Osteoblast (primary cell): ENCODE data around the gene UBR3. TPM values are rescaled to one million over a fixed set of nuclear protein-coding genes. Genes with fewer than 3 reads are reported as not detected.
A peak's percentile ranks its signal among the peaks of the same experiment; 100 is the strongest.

Experiments used
- DNase-seq: peaks from one replicate; pipeline ENCODE4 v3.0.0; 2011; ENCODE audit warnings: low spot score, mixed read lengths; ENCODE audit not compliant: insufficient read length; ENCODE audit errors: missing footprints
- H2AFZ ChIP-seq: 2 replicates; pipeline ENCODE4 v1.6.0; 2011; ENCODE audit warnings: mild to moderate bottlenecking, low read length
- H3K27ac ChIP-seq: 2 replicates; pipeline ENCODE4 v1.5.1; 2011; ENCODE audit warnings: mild to moderate bottlenecking, low read depth, low read length, moderate library complexity
- H3K27me3 ChIP-seq: 2 replicates; pipeline ENCODE4 v1.6.0; 2012; ENCODE audit warnings: mild to moderate bottlenecking, control low read depth, inconsistent platforms, low read length, moderate library complexity; ENCODE audit not compliant: insufficient read depth
- H3K36me3 ChIP-seq: 2 replicates; pipeline ENCODE4 v1.5.1; 2011; ENCODE audit warnings: mild to moderate bottlenecking, low read length, control low read depth, moderate library complexity; ENCODE audit not compliant: insufficient read depth
- H3K4me1 ChIP-seq: 2 replicates; pipeline ENCODE4 v1.5.1; 2011; ENCODE audit warnings: mild to moderate bottlenecking, low read length, control low read depth, moderate library complexity; ENCODE audit not compliant: insufficient read depth
- H3K4me2 ChIP-seq: 2 replicates; pipeline ENCODE4 v1.6.0; 2011; ENCODE audit warnings: mild to moderate bottlenecking, low read length; ENCODE audit not compliant: insufficient read depth
- H3K4me3 ChIP-seq: fragments of 200-600 bp; sonication (generic); 3 replicates; pipeline ENCODE4 v1.5.1; 2012; ENCODE audit warnings: mild to moderate bottlenecking, low read length, inconsistent platforms; ENCODE audit not compliant: insufficient read depth
- H3K79me2 ChIP-seq: 2 replicates; pipeline ENCODE4 v1.6.0; 2012; ENCODE audit warnings: mild to moderate bottlenecking, low read length, control low read depth, inconsistent platforms; ENCODE audit not compliant: insufficient read depth
- H3K9me3 ChIP-seq: 2 replicates; pipeline ENCODE4 v1.5.1; 2011; ENCODE audit warnings: low read depth, low read length, control low read depth
- H4K20me1 ChIP-seq: 2 replicates; pipeline ENCODE4 v1.6.0; 2012; ENCODE audit warnings: mild to moderate bottlenecking, low read length, control low read depth; ENCODE audit not compliant: insufficient read depth
- total RNA-seq: library from RNA; depleted of rRNA; stranded (reverse); fragments of >200 nt; gene quantifications from 2 replicates; pipeline ENCODE4 v1.2.3, GENCODE V29; 2012
- TF ChIP-seq, protein P1 (sequence below): IDR thresholded peaks from 2 replicates; pipeline ENCODE4 v1.5.1; 2011; ENCODE audit warnings: mild to moderate bottlenecking, low read depth, low read length, moderate library complexity; ENCODE audit errors: extremely low read depth

The UBR3 gene
- total RNA-seq, 1 donor: 42.7 TPM

DNA sequence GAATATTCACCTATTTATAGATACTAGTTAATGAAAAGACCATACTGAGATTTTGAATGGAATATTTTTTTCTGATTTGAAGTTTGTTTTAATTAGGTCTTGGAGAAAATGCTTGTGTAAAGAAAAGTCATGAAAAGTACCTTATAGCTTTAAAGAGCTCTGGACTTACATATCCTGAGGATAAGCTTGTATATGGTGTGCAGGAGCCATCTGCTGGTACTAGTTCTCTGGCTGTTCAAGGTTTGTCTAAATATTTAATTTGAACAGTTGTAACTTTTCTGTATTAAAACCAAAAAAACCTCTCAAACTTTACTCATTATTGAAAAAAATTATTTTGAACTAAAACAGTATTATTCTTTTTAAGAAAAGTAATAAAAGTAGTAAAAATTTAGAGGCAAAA lies 50.1 kb downstream of the UBR3 start:
- no peaks in the 10 kb centered on the region for H3K9me3 ChIP-seq
- H3K4me1 ChIP-seq: no peaks in the 10 kb centered on the region
- no peak overlapping the region for H3K4me3 ChIP-seq
- no peak overlapping the region for H3K4me2 ChIP-seq
- H4K20me1 ChIP-seq: no peaks in the 10 kb centered on the region
- peaks cover 6% of the 10 kb centered on the region for H3K79me2 ChIP-seq
- no peaks in the 10 kb centered on the region for H3K27me3 ChIP-seq
- H2AFZ ChIP-seq: no peak overlapping the region
- peaks cover 10% of the 10 kb centered on the region for H3K36me3 ChIP-seq
- no peak overlapping the region for H3K27ac ChIP-seq
- DNase-seq: no peak
- TF ChIP-seq, protein P1, sequence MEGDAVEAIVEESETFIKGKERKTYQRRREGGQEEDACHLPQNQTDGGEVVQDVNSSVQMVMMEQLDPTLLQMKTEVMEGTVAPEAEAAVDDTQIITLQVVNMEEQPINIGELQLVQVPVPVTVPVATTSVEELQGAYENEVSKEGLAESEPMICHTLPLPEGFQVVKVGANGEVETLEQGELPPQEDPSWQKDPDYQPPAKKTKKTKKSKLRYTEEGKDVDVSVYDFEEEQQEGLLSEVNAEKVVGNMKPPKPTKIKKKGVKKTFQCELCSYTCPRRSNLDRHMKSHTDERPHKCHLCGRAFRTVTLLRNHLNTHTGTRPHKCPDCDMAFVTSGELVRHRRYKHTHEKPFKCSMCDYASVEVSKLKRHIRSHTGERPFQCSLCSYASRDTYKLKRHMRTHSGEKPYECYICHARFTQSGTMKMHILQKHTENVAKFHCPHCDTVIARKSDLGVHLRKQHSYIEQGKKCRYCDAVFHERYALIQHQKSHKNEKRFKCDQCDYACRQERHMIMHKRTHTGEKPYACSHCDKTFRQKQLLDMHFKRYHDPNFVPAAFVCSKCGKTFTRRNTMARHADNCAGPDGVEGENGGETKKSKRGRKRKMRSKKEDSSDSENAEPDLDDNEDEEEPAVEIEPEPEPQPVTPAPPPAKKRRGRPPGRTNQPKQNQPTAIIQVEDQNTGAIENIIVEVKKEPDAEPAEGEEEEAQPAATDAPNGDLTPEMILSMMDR: peak; percentile 36

DNA sequence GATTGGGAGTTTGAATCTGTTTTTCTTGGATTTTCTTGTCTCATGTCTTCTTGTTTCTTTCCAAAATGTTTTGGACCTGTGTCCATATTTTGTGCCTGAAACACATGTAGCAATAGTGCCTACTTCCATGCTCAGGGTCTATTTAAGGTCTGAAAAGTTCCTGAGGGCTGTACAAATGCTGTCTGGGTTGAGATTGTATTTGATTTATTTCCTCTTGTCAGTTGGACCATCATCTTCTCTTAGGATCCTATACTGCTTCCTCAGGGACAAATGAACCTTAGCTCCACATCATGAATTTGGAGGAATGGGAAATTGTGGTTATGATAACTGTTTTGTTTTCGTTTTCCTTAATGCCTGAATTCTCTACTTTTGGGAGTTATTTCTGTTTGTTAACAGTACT lies 59.9 kb downstream of the UBR3 start:
- DNase-seq: no peak
- Histone ChIP-seq H3K36me3 (peaks cover 4% of the 10 kb centered on the region), H3K9me3 (no peaks in the 10 kb centered on the region), H3K4me1 (peaks cover 3% of the 10 kb centered on the region), H3K4me2 (no peak overlapping the region), H3K27me3 (no peaks in the 10 kb centered on the region), H4K20me1 (peaks cover 2% of the 10 kb centered on the region), H3K4me3 (no peak overlapping the region), H3K79me2 (peaks cover 13% of the 10 kb centered on the region), H3K27ac (no peak overlapping the region), H2AFZ (no peak overlapping the region)
- TF ChIP-seq, protein P1: no peak

DNA sequence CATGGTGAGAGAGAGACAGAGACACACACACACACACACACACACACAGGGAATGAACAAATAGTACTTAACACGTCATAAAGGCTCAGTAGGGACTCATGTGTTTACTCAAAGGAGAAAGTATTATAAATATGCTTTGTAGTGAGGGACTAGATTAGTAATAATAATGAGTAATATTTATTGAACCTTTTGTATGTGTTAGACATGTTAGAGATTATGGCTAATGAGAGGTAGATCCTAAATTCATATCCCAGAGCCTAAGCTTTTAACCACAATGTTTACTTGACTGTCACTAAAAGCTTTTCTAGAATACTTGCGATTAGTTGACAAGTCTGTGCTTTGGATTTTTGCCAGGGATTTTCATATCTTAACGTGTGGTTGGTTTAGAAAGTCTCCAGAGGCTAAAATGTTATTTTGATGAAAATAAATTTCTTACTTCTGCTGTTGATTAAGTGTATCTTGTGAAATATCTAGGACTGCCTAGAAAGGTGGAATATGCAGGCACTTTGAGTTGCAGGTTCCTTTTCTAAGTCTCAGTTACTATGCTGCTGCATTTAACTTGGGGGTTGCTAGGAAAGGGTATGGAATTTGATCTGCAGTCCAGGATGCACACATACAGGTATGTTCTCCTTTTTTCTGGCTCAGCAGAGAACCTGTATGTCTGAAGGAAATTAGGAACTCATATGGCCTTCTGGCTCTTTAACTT lies 64.5 kb downstream of the UBR3 start:
- peak; percentile 44 for DNase-seq
- Histone ChIP-seq H3K4me2 (no peak overlapping the region), H3K27me3 (no peaks in the 10 kb centered on the region), H3K9me3 (no peaks in the 10 kb centered on the region), H3K27ac (no peak overlapping the region), H3K79me2 (peaks cover 9% of the 10 kb centered on the region), H4K20me1 (peaks cover 2% of the 10 kb centered on the region), H3K36me3 (no peaks in the 10 kb centered on the region), H2AFZ (no peak overlapping the region), H3K4me1 (peaks cover 3% of the 10 kb centered on the region), H3K4me3 (no peak overlapping the region)
- TF ChIP-seq, protein P1: no peak

DNA sequence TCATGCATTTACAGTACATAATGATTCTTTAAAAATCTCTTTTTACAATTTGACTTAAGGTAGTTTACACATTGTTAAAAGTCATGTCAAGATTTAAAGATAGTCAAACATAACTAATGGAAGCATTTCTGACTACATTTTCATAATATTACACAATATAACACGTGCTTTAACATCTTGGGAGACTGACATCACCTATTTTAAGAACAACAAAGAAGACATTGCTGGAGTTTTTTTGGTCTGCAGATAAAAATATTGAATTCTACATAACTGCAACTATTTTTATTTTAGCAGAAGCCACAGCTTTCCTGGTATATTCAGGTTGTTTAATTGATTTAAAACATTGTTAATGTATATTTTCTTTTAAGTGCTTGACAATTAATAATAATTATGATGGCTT lies 65.7 kb downstream of the UBR3 start:
- no peak overlapping the region for H3K4me3 ChIP-seq
- no peak overlapping the region for H3K4me2 ChIP-seq
- H3K4me1 ChIP-seq: peaks cover 3% of the 10 kb centered on the region
- H3K79me2 ChIP-seq: peaks cover 6% of the 10 kb centered on the region
- no peaks in the 10 kb centered on the region for H3K9me3 ChIP-seq
- H2AFZ ChIP-seq: no peak overlapping the region
- H3K36me3 ChIP-seq: no peaks in the 10 kb centered on the region
- H3K27ac ChIP-seq: peak overlapping the region; percentile 16
- no peaks in the 10 kb centered on the region for H4K20me1 ChIP-seq
- TF ChIP-seq, protein P1: no peak
- no peaks in the 10 kb centered on the region for H3K27me3 ChIP-seq
- DNase-seq: no peak
